CD4-positive, alpha-beta T cell treated with Interleukin-2 at 100 ng/mL for 4 hours (primary cell): Measurements from ENCODE around the gene BTBD3.

ENCODE experiments used
- DNase-seq: peaks from one replicate; pipeline ENCODE4 v3.0.0-alpha.2; 2020; ENCODE audit warnings: low spot score

BTBD3 gene

DNA sequence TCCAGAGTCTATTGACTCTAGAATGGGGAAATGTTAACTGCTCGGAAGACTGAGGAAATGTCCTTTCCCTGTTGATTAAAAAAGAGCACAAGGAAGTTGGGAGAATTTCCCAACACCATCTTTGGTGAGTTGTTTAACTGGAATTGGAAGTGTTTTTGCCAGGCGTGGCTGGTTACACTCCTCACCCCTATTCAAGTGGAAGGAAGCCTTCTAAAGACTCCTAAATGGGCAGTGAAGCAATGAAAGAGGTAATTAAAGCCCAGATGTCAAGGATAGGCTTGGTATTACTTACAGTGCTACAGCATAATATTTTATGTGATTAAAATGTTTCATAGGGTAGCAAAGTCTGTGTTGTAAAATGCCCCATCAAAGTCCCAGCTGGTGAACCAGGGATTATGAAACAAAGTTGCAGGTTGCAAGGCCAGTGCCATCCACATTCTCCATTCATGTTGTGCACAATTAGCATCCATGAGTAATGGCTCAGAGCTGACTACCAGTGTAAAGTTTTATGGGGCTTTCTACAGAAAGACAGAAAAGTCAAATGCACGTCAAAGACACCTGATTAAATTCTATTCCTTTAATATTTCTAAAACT, 52.6 kb downstream of the BTBD3 start:
- no peak for DNase-seq

DNA sequence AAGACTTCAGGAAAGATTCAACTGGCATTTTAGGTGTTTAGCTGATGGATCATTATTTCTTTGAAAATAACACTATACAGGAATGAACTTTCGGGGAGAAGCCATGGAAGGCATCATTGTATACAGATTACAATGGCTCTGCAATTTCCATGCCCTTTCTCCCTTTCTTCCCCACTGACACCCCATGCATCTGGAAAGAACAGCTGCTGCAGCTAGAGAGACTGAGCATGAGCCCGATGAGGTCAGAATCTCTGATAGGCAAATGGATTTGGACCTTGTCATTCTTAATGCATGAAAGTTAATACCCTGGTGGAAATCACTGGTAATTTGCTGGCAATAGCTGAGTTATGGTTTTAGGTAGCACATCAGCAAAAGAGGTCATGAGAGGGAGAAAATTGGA, 54.8 kb downstream of the BTBD3 start:
- DNase-seq: no peak
